ENCODE measurements around the gene CDS2. TPM values are rescaled to one million over a fixed set of nuclear protein-coding genes. Genes with fewer than 3 reads are reported as not detected.
A peak's percentile ranks its signal among the peaks of the same experiment; 100 is the strongest.

The CDS2 gene
- total and polyA plus RNA-seq, 2 of the 13 experiments (the other 11 are each of a cell fraction or from before 2014, with no cell fraction given) = 81.3 to 153 TPM

GRCh38 chr20:5156675-5157448, 30.1 kb downstream of the CDS2 start (continued):
- peak; percentile 3; the same call in 1 of the 2 replicates for TF ChIP-seq ZNF292 (CRISPR knock-in tag; IDR thresholded peaks at IDR 0.05; ENCODE audit: borderline replicate concordance, low read depth)
- no peak for TF ChIP-seq KLF12 (CRISPR knock-in tag; IDR thresholded peaks at IDR 0.05; ENCODE audit: borderline replicate concordance)
- no peak for TF ChIP-seq ZNF710 (CRISPR knock-in tag; IDR thresholded peaks at IDR 0.05; ENCODE audit: borderline replicate concordance)
- TF ChIP-seq ZNF652 (CRISPR knock-in tag; IDR thresholded peaks at IDR 0.05; ENCODE audit: borderline replicate concordance, low read depth) = no peak; the same call in 1 of the 2 replicates
- peak; percentile 63; the same call in 1 of the 2 replicates for TF ChIP-seq SOX5 (CRISPR knock-in tag; IDR thresholded peaks at IDR 0.05; ENCODE audit: borderline replicate concordance)
- TF ChIP-seq TOE1 (CRISPR knock-in tag; IDR thresholded peaks at IDR 0.05) = no peak
- peak; percentile 93 for TF ChIP-seq FOSL2 (CRISPR knock-in tag; IDR thresholded peaks at IDR 0.05)
- peak; percentile 29; the same call in 1 of the 2 replicates for TF ChIP-seq MAX (IDR thresholded peaks at IDR 0.05)
- TF ChIP-seq ZBTB1 (CRISPR knock-in tag; IDR thresholded peaks at IDR 0.05; ENCODE audit: borderline replicate concordance) = no peak
- 0 out of 2 replicates have a peak, but pooled peaks have one; percentile 22 for TF ChIP-seq POGK (CRISPR knock-in tag; conservative IDR thresholded peaks at IDR 0.05)
- TF ChIP-seq POLR2AphosphoS2 (IDR thresholded peaks at IDR 0.05; ENCODE audit: low read depth, low read length) = no peak
- TF ChIP-seq NCOA5 (CRISPR knock-in tag; IDR thresholded peaks at IDR 0.05) = no peak
- no peak for TF ChIP-seq NPAS2 (CRISPR knock-in tag; IDR thresholded peaks at IDR 0.05; ENCODE audit: borderline replicate concordance)
- peak; percentile 32; the same call in 1 of the 2 replicates for TF ChIP-seq MLX (CRISPR knock-in tag; IDR thresholded peaks at IDR 0.05)
- no peak for TF ChIP-seq REL (CRISPR knock-in tag; conservative IDR thresholded peaks at IDR 0.05)
- TF ChIP-seq CEBPG (CRISPR knock-in tag; IDR thresholded peaks at IDR 0.05) = peak; percentile 63
- peak; percentile 35; the same call in 1 of the 2 replicates for TF ChIP-seq HNF4G (IDR thresholded peaks at IDR 0.05; ENCODE audit: borderline replicate concordance, low read depth, low read length)
- peak; percentile 70; the same call in 1 of the 2 replicates for TF ChIP-seq HNF4G (CRISPR knock-in tag; IDR thresholded peaks at IDR 0.05; ENCODE audit: borderline replicate concordance, low read depth)
- TF ChIP-seq GMEB2 (CRISPR knock-in tag; IDR thresholded peaks at IDR 0.05; ENCODE audit: low read depth) = no peak
- no peak for TF ChIP-seq ZNF549 (CRISPR knock-in tag; IDR thresholded peaks at IDR 0.05)
- TF ChIP-seq ZBTB46 (CRISPR knock-in tag; IDR thresholded peaks at IDR 0.05; ENCODE audit: borderline replicate concordance) = no peak
- peak; percentile 45; the same call in 1 of the 2 replicates for TF ChIP-seq IRF2 (CRISPR knock-in tag; IDR thresholded peaks at IDR 0.05)

All from HepG2 (cell line).